Trophoblast cell (in vitro differentiated cells and primary cell): ENCODE results near the gene UBALD2.
"Not testable (repeated sequence)": the region's sequence is repeated elsewhere in the genome, so short reads cannot be mapped to it uniquely, and the experiment has no call there.

Experiments
- DNase-seq, 2 donors: peaks; one replicate each; pipeline ENCODE4 v3.0.0-alpha.2; 2016
- H2AFZ ChIP-seq: 2 replicates; pipeline ENCODE4 v1.6.1; 2013; ENCODE audit warnings: low read length, moderate library complexity, mild to moderate bottlenecking; ENCODE audit not compliant: insufficient read depth, poor library complexity
- H2AK5ac ChIP-seq: 2 replicates; pipeline ENCODE4 v1.6.1; 2013; ENCODE audit warnings: mild to moderate bottlenecking, low read length
- H2BK120ac ChIP-seq: 2 replicates; pipeline ENCODE4 v1.6.1; 2013; ENCODE audit warnings: low read length, mild to moderate bottlenecking, moderate library complexity; ENCODE audit not compliant: insufficient read depth, poor library complexity
- H2BK12ac ChIP-seq: 2 replicates; pipeline ENCODE4 v1.6.1; 2013; ENCODE audit warnings: mild to moderate bottlenecking, low read length, moderate library complexity
- H2BK5ac ChIP-seq: 2 replicates; pipeline ENCODE4 v1.6.1; 2013; ENCODE audit warnings: low read length, low read depth, moderate library complexity, mild to moderate bottlenecking; ENCODE audit not compliant: poor library complexity
- H3K14ac ChIP-seq: 2 replicates; pipeline ENCODE4 v1.6.1; 2013; ENCODE audit warnings: mild to moderate bottlenecking, low read length
- H3K18ac ChIP-seq: 2 replicates; pipeline ENCODE4 v1.6.1; 2013; ENCODE audit warnings: mild to moderate bottlenecking, low read length
- H3K23ac ChIP-seq: 2 replicates; pipeline ENCODE4 v1.6.1; 2013; ENCODE audit warnings: low read length
- H3K27ac ChIP-seq: 2 replicates; pipeline ENCODE4 v1.5.1; 2013; ENCODE audit warnings: low read depth, mild to moderate bottlenecking, inconsistent platforms, low read length, moderate library complexity
- H3K27me3 ChIP-seq: 2 replicates; pipeline ENCODE4 v1.6.1; 2013; ENCODE audit warnings: inconsistent platforms, mild to moderate bottlenecking, low read length, moderate library complexity; ENCODE audit not compliant: insufficient read depth
- H3K36me3 ChIP-seq, 2 experiments: 1 replicate in 1 of 2; 2 replicates in 1 of 2; pipeline ENCODE4 v1.6.1; 2013; ENCODE audit warnings: low read length in 2 of 2, mild to moderate bottlenecking in 2 of 2, moderate library complexity in 1 of 2; ENCODE audit not compliant: insufficient read depth in 2 of 2, control insufficient read depth in 1 of 2
- H3K4ac ChIP-seq: 2 replicates; pipeline ENCODE4 v1.6.1; 2013; ENCODE audit warnings: low read depth, mild to moderate bottlenecking, low read length, moderate library complexity
- H3K4me1 ChIP-seq, 2 experiments: 1 replicate in 1 of 2; 2 replicates in 1 of 2; pipeline ENCODE4 v1.6.1; 2013; ENCODE audit warnings: low read length in 2 of 2, mild to moderate bottlenecking in 2 of 2, moderate library complexity in 1 of 2; ENCODE audit not compliant: insufficient read depth in 2 of 2, control insufficient read depth in 1 of 2
- H3K4me2 ChIP-seq: 2 replicates; pipeline ENCODE4 v1.6.1; 2013; ENCODE audit warnings: inconsistent platforms, mild to moderate bottlenecking, low read length, moderate library complexity
- H3K4me3 ChIP-seq: 2 replicates; pipeline ENCODE4 v1.5.1; 2013; ENCODE audit warnings: mild to moderate bottlenecking, low read depth, low read length, inconsistent platforms
- H3K79me1 ChIP-seq: one replicate; pipeline ENCODE4 v1.6.1; 2013; ENCODE audit warnings: low read length
- H3K79me2 ChIP-seq: 2 replicates; pipeline ENCODE4 v1.6.1; 2013; ENCODE audit warnings: low read length, mild to moderate bottlenecking; ENCODE audit not compliant: control insufficient read depth, insufficient read depth, poor library complexity
- H3K9ac ChIP-seq: 2 replicates; pipeline ENCODE4 v1.6.1; 2013; ENCODE audit warnings: mild to moderate bottlenecking, low read length
- H3K9me3 ChIP-seq: 2 replicates; pipeline ENCODE4 v1.6.1; 2013; ENCODE audit warnings: low read depth, mild to moderate bottlenecking, control low read depth, inconsistent platforms, low read length; ENCODE audit not compliant: insufficient read depth
- H4K12ac ChIP-seq: 2 replicates; pipeline ENCODE4 v1.6.1; 2013; ENCODE audit warnings: low read depth, mild to moderate bottlenecking, low read length, moderate library complexity
- H4K8ac ChIP-seq: 2 replicates; pipeline ENCODE4 v1.6.1; 2013; ENCODE audit warnings: low read depth, mild to moderate bottlenecking, low read length, moderate library complexity
- H4K91ac ChIP-seq: one replicate; pipeline ENCODE4 v1.6.1; 2013; ENCODE audit warnings: low read depth, mild to moderate bottlenecking, low read length, moderate library complexity
- WGBS: extraction: QIAGEN DNeasy Blood & Tissue Kit; methylation state at CpG from one replicate; pipeline ENCODE4 v1.1.7; 2013; ENCODE audit warnings: missing lambda C conversion rate; ENCODE audit not compliant: insufficient read length, insufficient coverage; ENCODE audit errors: extremely low coverage; 5-methylcytosine and 5-hydroxymethylcytosine counted together

Gene UBALD2

DNA sequence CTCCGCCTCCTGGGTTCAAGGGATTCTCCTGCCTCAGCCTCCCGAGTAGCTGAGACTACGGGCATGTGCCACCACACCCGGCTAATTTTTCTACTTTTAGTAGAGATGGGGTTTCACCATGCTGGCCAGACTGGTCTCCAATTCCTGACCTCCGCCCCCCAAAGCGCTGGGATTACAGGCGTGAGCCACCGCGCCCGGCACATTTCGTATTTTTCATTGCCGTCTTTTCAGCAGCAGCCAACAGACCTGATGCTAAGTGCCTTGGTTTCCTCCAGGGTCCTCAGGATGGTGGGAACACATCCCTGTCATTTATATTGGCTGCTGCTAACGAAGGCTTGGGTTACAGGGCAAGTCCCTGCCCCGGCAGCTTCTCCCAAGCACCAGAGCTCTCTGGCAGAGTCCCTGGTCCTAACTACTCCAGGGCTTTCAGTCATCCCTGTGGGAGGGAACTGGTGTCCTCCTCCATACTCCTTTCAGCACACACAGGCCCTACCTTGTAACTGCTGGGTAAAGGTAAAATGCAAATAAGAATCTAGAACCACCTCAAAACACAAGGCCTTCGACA is 23.4 kb upstream of the UBALD2 start:
- no peak overlapping the region for H3K4me3 ChIP-seq
- no CpG with 5 or more reads among the region's 15 CpGs for WGBS

GRCh38 chr17:76243826-76244679 is 21.1 kb upstream of the UBALD2 start:
- Histone ChIP-seq H4K8ac (no peak overlapping the region), H4K91ac (no peak overlapping the region), H2BK12ac (no peak overlapping the region), H3K18ac (no peak overlapping the region), H3K4me2 (no peak overlapping the region), H2AFZ (no peak overlapping the region), H3K4me3 (no peak overlapping the region), H2BK120ac (no peak overlapping the region), H3K27me3 (peaks cover 13% of the 10 kb centered on the region), H3K79me1 (no peaks in the 10 kb centered on the region), H3K79me2 (no peaks in the 10 kb centered on the region), H3K14ac (no peak overlapping the region), H2BK5ac (no peak overlapping the region), H3K23ac (no peak overlapping the region), H3K4ac (no peak overlapping the region), H4K12ac (no peak overlapping the region), H3K4me1 (peaks cover 4 to 9% of the 10 kb centered on the region in 2 experiments), H3K36me3 (no peaks in the 10 kb centered on the region), H3K27ac (no peak overlapping the region), H3K9me3 (no peaks in the 10 kb centered on the region), H2AK5ac (no peak overlapping the region), H3K9ac (no peak overlapping the region)
- no CpG with 5 or more reads among the region's 12 CpGs for WGBS
- DNase-seq, result peak in 1 of 2 donors; percentile 65

More for the DNA sequence above, 23.4 kb upstream of the UBALD2 start:
- H3K9ac ChIP-seq, result no peak overlapping the region
- H3K79me2 ChIP-seq, result no peaks in the 10 kb centered on the region
- no peak overlapping the region for H4K12ac ChIP-seq
- no peaks in the 10 kb centered on the region for H3K36me3 ChIP-seq
- peaks cover 4 to 9% of the 10 kb centered on the region in 2 experiments for H3K4me1 ChIP-seq
- H4K8ac ChIP-seq, result no peak overlapping the region
- H3K79me1 ChIP-seq, result no peaks in the 10 kb centered on the region
- no peak overlapping the region for H4K91ac ChIP-seq
- no peak overlapping the region for H3K4ac ChIP-seq
- H3K18ac ChIP-seq, result no peak overlapping the region
- H3K27me3 ChIP-seq, result peaks cover 13% of the 10 kb centered on the region
- H2BK120ac ChIP-seq, result no peak overlapping the region
- no peak for DNase-seq
- no peak overlapping the region for H3K27ac ChIP-seq
- no peak overlapping the region for H2BK12ac ChIP-seq
- no peak overlapping the region for H2BK5ac ChIP-seq
- H3K23ac ChIP-seq, result no peak overlapping the region
- no peak overlapping the region for H2AK5ac ChIP-seq
- no peak overlapping the region for H3K4me2 ChIP-seq
- H3K14ac ChIP-seq, result no peak overlapping the region
- no peaks in the 10 kb centered on the region for H3K9me3 ChIP-seq
- no peak overlapping the region for H2AFZ ChIP-seq

GRCh38 chr17:76244721-76245120 is 20.4 kb upstream of the UBALD2 start:
- not testable (repeated sequence) for H3K27ac ChIP-seq, H3K23ac ChIP-seq, H3K9me3 ChIP-seq, H3K18ac ChIP-seq, H2BK12ac ChIP-seq, H2AFZ ChIP-seq, H3K4me1 ChIP-seq, H3K4me3 ChIP-seq, H4K8ac ChIP-seq, H3K79me1 ChIP-seq, H4K91ac ChIP-seq, H2BK120ac ChIP-seq, H4K12ac ChIP-seq, H3K4me2 ChIP-seq, H2BK5ac ChIP-seq, DNase-seq, H3K14ac ChIP-seq, H3K9ac ChIP-seq, H3K79me2 ChIP-seq, H2AK5ac ChIP-seq, H3K4ac ChIP-seq, H3K36me3 ChIP-seq
- peaks cover 10% of the 10 kb centered on the region for H3K27me3 ChIP-seq
- WGBS, result no CpG with 5 or more reads among the region's 8 CpGs

DNA sequence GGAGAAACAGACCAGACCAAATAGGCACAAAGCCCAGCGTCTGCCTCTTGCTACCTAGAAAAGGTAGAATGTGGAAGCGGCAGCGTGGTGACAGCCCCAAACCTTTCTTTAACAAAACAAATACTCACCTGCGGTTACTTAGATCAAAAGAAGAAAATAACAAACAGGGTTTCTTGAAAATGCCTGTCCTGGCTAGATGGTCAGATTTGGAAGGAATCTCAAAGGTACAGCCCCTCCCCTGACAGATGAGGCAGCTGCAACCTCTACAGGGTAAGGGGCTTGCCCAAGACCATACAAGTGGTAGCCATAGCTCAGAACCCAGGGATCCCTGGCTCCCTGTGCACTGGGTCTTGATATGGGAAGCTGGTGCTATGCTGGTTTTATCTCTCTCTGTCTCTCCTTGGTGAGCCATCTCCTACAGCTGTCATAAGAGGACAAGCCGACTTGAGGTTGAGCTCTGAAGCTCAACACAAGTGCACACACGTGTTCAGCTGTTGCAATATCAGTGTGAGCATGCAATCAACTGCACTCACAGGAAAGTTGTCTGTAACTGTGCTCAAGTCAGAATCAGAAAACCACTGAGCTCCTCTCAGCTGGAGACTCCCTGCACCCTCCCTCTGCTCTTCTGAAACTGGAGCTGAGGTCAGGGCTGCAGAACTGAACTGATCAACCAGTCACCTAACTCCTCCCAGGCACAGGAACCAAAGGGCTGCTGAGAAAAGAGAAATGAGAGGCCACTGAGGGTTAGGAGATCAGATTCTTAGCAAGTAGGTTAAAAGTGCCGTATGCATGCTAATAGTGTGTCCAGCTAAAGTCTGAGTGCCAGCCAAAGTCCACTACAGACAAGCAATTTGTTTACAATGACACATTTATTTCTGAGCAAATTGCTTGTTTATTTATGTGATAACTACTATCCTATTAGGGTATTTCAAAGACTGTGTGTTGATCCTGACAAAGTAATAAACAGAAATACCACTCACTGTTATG is 18.8 kb upstream of the UBALD2 start:
- peaks cover 0 to 1% of the 10 kb centered on the region in 2 experiments for H3K4me1 ChIP-seq
- H3K23ac ChIP-seq, result no peak overlapping the region
- H3K4me3 ChIP-seq, result no peak overlapping the region
- no peaks in the 10 kb centered on the region for H3K27me3 ChIP-seq
- H3K4ac ChIP-seq, result no peak overlapping the region
- no peak overlapping the region for H4K12ac ChIP-seq
- peak in 1 of 2 donors; percentile 43 for DNase-seq
- H3K36me3 ChIP-seq, result no peaks in the 10 kb centered on the region
- H3K79me1 ChIP-seq, result no peaks in the 10 kb centered on the region
- H4K91ac ChIP-seq, result no peak overlapping the region
- no peak overlapping the region for H3K9ac ChIP-seq
- H2BK120ac ChIP-seq, result no peak overlapping the region
- no peak overlapping the region for H2AFZ ChIP-seq
- H4K8ac ChIP-seq, result no peak overlapping the region
- H3K27ac ChIP-seq, result no peak overlapping the region
- H3K4me2 ChIP-seq, result no peak overlapping the region
- H3K18ac ChIP-seq, result no peak overlapping the region
- no peaks in the 10 kb centered on the region for H3K9me3 ChIP-seq
- H2BK5ac ChIP-seq, result no peak overlapping the region
- H2AK5ac ChIP-seq, result no peak overlapping the region
- no CpG with 5 or more reads among the region's 7 CpGs for WGBS
- no peak overlapping the region for H3K14ac ChIP-seq
- H3K79me2 ChIP-seq, result no peaks in the 10 kb centered on the region
- no peak overlapping the region for H2BK12ac ChIP-seq
